Fibroblast of lung (primary cell): ENCODE measurements around the gene ZNF511. TPM values are rescaled to one million over a fixed set of nuclear protein-coding genes. Genes with fewer than 3 reads are reported as not detected.
A peak's percentile ranks its signal among the peaks of the same experiment; 100 is the strongest.

Experiments used
- DNase-seq, 2 donors: peaks; one replicate each; pipeline versions ENCODE4 v3.0.0 to v3.0.0-alpha.2; 2010; ENCODE audit warnings: low read depth in 2 of 2
- H2AFZ ChIP-seq: 2 replicates; pipeline ENCODE4 v1.5.1; 2012; ENCODE audit warnings: low read length, control low read depth, inconsistent platforms
- H3K27ac ChIP-seq: 2 replicates; pipeline ENCODE4 v1.5.1; 2011; ENCODE audit warnings: low read length, control low read depth; ENCODE audit not compliant: insufficient read depth
- H3K27me3 ChIP-seq: 2 replicates; pipeline ENCODE4 v1.5.1; 2011; ENCODE audit warnings: mild to moderate bottlenecking, low read length; ENCODE audit not compliant: control insufficient read depth, insufficient read depth
- H3K36me3 ChIP-seq: 2 replicates; pipeline ENCODE4 v1.5.1; 2011; ENCODE audit warnings: low read length; ENCODE audit not compliant: control insufficient read depth, insufficient read depth
- H3K4me1 ChIP-seq: 2 replicates; pipeline ENCODE4 v1.5.1; 2011; ENCODE audit warnings: low read length; ENCODE audit not compliant: control insufficient read depth, insufficient read depth; ENCODE audit errors: extremely low read depth
- H3K4me2 ChIP-seq: 2 replicates; pipeline ENCODE4 v1.5.1; 2011; ENCODE audit warnings: low read length, control low read depth; ENCODE audit not compliant: insufficient read depth; ENCODE audit errors: extremely low read depth
- H3K4me3 ChIP-seq, 4 experiments: fragments of 200-600 bp in 1 of 4; sonication (generic) in 1 of 4; replicated peaks in 1 of 4; 2 replicates each; pipeline ENCODE4 v1.5.1; 2011 to 2016; ENCODE audit warnings: low read length in 4 of 4, low read depth in 3 of 4, mild to moderate bottlenecking in 3 of 4, control low read depth in 2 of 4, inconsistent platforms in 1 of 4, mixed read lengths in 1 of 4; ENCODE audit not compliant: insufficient read depth in 1 of 4; ENCODE audit errors: control extremely low read depth in 1 of 4
- H3K79me2 ChIP-seq: 2 replicates; pipeline ENCODE4 v1.5.1; 2012; ENCODE audit warnings: mild to moderate bottlenecking, low read length, inconsistent platforms; ENCODE audit not compliant: control insufficient read depth, insufficient read depth
- H3K9ac ChIP-seq: 2 replicates; pipeline ENCODE4 v1.5.1; 2011; ENCODE audit warnings: mild to moderate bottlenecking, low read length, control low read depth; ENCODE audit not compliant: insufficient read depth
- H3K9me3 ChIP-seq: 2 replicates; pipeline ENCODE4 v1.5.1; 2012; ENCODE audit warnings: low read depth, low read length; ENCODE audit not compliant: control insufficient read depth, insufficient read depth
- H4K20me1 ChIP-seq: 2 replicates; pipeline ENCODE4 v1.5.1; 2011; ENCODE audit warnings: low read length; ENCODE audit not compliant: control insufficient read depth, insufficient read depth; ENCODE audit errors: extremely low read depth
- CTCF ChIP-seq, 2 donors: IDR thresholded peaks in 1 of 2; conservative IDR thresholded peaks in 1 of 2; 1 replicate in 1 of 2; 2 replicates in 1 of 2; pipeline ENCODE4 v1.5.1; 2011 to 2012; ENCODE audit warnings: low read length in 2 of 2, control low read depth in 1 of 2, inconsistent platforms in 1 of 2, low read depth in 1 of 2, mild to moderate bottlenecking in 1 of 2
- EZH2 ChIP-seq: IDR thresholded peaks from 2 replicates; pipeline ENCODE4 v1.5.1; 2012; ENCODE audit warnings: low read length, control low read depth, mild to moderate bottlenecking; ENCODE audit errors: missing control alignments
- polyA plus RNA-seq, 2 donors: library from polyadenylated mRNA; depleted of rRNA in 1 of 2; stranded (reverse) in 1 of 2; unstranded in 1 of 2; fragments of >200 nt; gene quantifications; 2 replicates each; pipeline ENCODE4 v1.2.1, GENCODE V29; 2011 to 2012; ENCODE audit warnings: missing spikeins in 1 of 2
- total RNA-seq: library from RNA; depleted of rRNA; stranded (reverse); fragments of >200 nt; gene quantifications from 2 replicates; pipeline ENCODE4 v1.2.1, GENCODE V29; 2014

Gene ZNF511
- total and polyA plus RNA-seq, 2 donors (not counting 1 experiment from before 2014, with no cell fraction given): 18.5 to 27.7 TPM

GRCh38 chr10:133275684-133276092 is 33.0 kb upstream of the ZNF511 start:
- H2AFZ ChIP-seq: no peak overlapping the region
- DNase-seq: no peak
- H3K9me3 ChIP-seq: no peaks in the 10 kb centered on the region
- H3K4me2 ChIP-seq: no peak overlapping the region
- H3K9ac ChIP-seq: no peak overlapping the region
- no peak for TF ChIP-seq CTCF (conservative IDR thresholded peaks at IDR 0.05 in 1 of 2, IDR thresholded peaks at IDR 0.05 in 1 of 2; ENCODE audit: low read depth in 1 of 2, low read length in 2 of 2)
- peak; percentile 13 for TF ChIP-seq EZH2
- no peak overlapping the region for H3K4me3 ChIP-seq
- H3K27ac ChIP-seq: no peak overlapping the region
- H3K4me1 ChIP-seq: peaks cover 6% of the 10 kb centered on the region
- no peaks in the 10 kb centered on the region for H4K20me1 ChIP-seq
- H3K27me3 ChIP-seq: no peaks in the 10 kb centered on the region
- peaks cover 8% of the 10 kb centered on the region for H3K36me3 ChIP-seq
- H3K79me2 ChIP-seq: no peaks in the 10 kb centered on the region

- DNase-seq: no peak
Observed at GRCh38 chr10:133276100-133276434, 32.6 kb upstream of the ZNF511 start.

GRCh38 chr10:133276435-133277201 is 32.1 kb upstream of the ZNF511 start, which contains the start of gene ADAM8:
Gene ADAM8 (minus strand): TSS chr10:133276868. CDS start chr10:133276817, 51 bp downstream.
- peaks cover 8% of the 10 kb centered on the region for H3K36me3 ChIP-seq
- no peak for DNase-seq
- no peak within 1 kb of the TSS for H3K27ac ChIP-seq
- peak within 1 kb of the TSS; percentile 44 for H3K4me2 ChIP-seq
- no peaks in the 10 kb centered on the region for H3K27me3 ChIP-seq
- no peaks in the 10 kb centered on the region for H3K9me3 ChIP-seq
- H3K9ac ChIP-seq: no peak within 1 kb of the TSS
- no peaks in the 10 kb centered on the region for H3K79me2 ChIP-seq
- no peak within 1 kb of the TSS for H3K4me3 ChIP-seq
- no peak within 1 kb of the TSS for H2AFZ ChIP-seq
- no peak for TF ChIP-seq CTCF (conservative IDR thresholded peaks at IDR 0.05 in 1 of 2, IDR thresholded peaks at IDR 0.05 in 1 of 2; ENCODE audit: low read depth in 1 of 2, low read length in 2 of 2)
- no peak for TF ChIP-seq EZH2
- no peaks in the 10 kb centered on the region for H4K20me1 ChIP-seq
- H3K4me1 ChIP-seq: peaks cover 6% of the 10 kb centered on the region

More at GRCh38 chr10:133276100-133276434, 32.6 kb upstream of the ZNF511 start:
- Histone ChIP-seq H3K79me2 (no peaks in the 10 kb centered on the region), H3K36me3 (peaks cover 8% of the 10 kb centered on the region), H3K9me3 (no peaks in the 10 kb centered on the region), H3K27ac (no peak overlapping the region), H3K4me1 (peaks cover 6% of the 10 kb centered on the region), H2AFZ (no peak overlapping the region), H3K4me3 (no peak overlapping the region), H4K20me1 (no peaks in the 10 kb centered on the region), H3K4me2 (no peak overlapping the region), H3K27me3 (no peaks in the 10 kb centered on the region), H3K9ac (no peak overlapping the region)
- TF ChIP-seq CTCF (conservative IDR thresholded peaks at IDR 0.05 in 1 of 2, IDR thresholded peaks at IDR 0.05 in 1 of 2; ENCODE audit: low read depth in 1 of 2, low read length in 2 of 2): no peak
- TF ChIP-seq EZH2: peak; percentile 13
